UCSD-AML1 (cell line): ENCODE measurements around the gene DCAF4L1.
A peak's percentile ranks its signal among the peaks of the same experiment; 100 is the strongest.

Experiments
- DNase-seq: peaks from one replicate; lab custom pipeline; 2025; ENCODE audit not compliant: unreplicated experiment; lab: John Stamatoyannopoulos, UW

The DCAF4L1 gene, protein sequence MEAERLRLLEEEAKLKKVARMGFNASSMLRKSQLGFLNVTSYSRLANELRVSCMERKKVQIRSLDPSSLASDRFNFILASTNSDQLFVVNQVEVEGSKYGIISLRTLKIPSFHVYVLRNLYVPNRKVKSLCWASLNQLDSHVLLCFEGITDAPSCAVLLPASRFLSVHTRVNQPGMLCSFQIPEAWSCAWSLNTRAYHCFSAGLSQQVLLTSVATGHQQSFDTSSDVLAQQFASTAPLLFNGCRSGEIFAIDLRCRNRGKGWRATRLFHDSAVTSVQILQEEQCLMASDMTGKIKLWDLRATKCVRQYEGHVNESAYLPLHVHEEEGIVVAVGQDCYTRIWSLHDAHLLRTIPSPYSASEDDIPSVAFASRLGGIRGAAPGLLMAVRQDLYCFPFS

DNA sequence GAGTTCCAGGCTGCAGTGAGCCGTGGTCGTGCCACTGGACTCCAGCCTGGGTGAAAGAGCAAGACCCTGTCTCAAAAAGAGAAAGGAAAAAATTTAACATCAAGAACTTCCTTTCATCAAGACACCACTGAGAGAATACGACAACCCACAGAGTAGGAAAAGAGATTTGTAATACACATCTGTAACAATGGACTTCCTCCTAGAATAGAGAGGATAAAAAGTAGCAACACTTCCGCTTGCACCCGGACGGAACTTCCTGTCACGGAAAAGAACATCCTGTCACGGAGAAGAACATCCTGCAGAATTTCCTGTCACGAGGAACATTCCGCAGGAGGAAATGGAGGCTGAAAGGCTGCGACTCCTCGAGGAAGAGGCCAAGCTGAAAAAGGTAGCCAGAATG is at the start of gene DCAF4L1:
Gene DCAF4L1, plus strand, starts transcription at position 301 of the 400 bp plus-strand sequence. Its CDS starts 37 bp downstream, at position 338.
- DNase-seq: no peak

DNA sequence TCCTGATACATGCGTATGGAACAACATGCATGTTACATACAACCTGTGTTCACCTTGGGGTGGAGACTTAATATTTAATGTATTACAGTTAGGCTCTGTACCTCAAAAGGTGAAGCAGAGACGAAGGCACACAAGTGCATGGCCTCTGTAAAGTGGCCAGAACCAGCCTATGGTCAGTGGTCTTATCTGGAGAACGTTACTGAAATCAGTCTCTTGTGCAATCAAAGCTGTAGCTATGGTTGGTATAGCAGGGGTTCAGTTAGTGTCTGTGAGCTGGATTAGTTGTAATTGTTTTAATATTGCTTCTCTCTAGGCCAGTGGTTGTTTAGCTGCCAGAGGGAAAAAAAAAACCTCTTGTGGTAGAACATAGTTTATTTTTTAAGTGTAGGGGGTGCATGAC is 48.6 kb upstream of the DCAF4L1 start:
- no peak for DNase-seq

DNA sequence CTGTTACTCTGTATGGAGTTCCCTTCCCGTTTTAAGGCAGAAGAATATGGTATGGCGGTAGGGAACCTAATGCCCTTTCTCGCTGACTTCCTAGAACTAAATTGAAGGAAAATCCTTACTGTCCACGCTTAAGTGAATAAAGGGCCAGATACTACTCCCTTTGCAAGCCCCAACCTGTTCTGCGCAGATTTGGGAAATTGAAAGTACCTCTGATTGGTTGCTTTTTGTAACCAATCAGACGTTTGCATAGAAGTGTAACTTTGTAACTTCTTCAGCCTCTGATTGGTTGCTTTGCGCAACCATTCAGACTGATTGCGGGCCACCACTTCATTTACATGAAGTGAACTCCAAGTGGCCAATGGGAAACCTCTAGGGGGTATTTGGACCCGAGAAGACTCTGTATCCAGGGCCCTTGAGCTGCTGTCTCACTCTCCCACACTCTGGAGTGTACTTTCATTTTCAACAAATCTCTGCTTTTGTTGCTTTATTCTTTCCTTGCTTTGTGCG is 47.5 kb upstream of the DCAF4L1 start:
- no peak for DNase-seq

DNA sequence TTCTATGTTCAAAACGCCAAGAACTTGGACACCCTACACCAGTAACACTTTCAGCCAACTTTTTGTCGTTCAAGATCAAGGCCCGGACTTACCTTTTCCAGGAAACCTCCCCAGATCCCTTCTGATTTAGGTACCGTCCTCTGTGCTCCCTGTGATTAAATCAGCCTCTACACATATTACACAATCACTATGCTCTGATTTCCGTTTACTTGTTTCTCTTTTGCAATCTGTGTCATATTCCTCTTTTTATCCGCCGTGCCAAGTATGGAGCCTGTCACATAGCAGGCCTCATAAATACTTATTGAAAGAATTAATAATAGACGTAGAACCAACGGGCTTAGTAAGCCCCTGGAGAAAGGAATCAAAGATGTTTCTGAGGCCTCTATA is 47.0 kb upstream of the DCAF4L1 start:
- DNase-seq: no peak

DNA sequence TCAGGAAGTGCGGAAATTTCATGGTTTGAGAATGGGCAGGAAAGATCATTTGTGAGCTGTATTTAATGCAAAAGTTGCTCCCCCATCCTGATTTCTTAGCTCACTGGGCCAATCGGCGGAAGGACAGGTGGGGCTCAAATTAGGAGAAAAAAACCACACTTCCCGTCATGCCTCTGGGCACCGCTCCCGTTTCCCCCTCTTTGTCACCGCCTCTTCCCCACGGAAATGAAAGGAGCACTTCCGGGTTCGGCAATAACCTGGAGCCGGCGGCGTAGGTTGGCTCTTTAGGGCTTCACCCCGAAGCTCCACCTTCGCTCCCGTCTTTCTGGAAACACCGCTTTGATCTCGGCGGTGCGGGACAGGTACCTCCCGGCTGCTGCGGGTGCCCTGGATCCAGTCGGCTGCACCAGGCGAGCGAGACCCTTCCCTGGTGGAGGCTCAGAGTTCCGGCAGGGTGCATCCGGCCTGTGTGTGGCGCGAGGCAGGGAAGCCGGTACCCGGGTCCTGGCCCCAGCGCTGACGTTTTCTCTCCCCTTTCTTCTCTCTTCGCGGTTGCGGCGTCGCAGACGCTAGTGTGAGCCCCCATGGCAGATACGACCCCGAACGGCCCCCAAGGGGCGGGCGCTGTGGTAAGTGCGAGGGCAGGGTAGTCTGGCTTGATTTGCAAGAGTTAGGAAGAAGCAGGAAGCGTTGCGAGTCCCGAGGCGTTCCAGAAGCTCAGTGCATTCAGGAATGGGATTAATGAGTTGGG is 46.5 kb upstream of the DCAF4L1 start, which contains the start of gene TMEM33:
Gene TMEM33, plus strand, starts transcription at position 529 of the 751 bp plus-strand sequence. Its CDS starts 56 bp downstream, at position 585.
- DNase-seq: peak; percentile 77

DNA sequence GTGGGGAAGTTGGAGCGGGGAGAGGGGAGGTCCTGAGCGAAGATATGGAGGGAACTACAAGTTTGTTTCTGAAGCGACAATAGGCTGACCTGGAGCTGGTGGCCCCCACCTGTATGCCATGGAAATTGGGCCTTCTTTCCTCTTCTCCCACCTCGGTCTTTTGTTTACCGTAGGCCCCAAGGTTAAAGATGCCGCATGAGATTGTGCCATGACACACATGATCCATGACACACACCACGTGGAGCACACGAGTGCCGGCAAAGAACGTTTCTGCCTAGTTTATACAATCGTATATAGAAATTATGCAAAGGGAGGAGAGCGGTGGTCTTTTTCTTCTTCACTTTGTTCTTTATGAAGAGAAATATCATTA is 45.9 kb upstream of the DCAF4L1 start:
- DNase-seq: no peak

DNA sequence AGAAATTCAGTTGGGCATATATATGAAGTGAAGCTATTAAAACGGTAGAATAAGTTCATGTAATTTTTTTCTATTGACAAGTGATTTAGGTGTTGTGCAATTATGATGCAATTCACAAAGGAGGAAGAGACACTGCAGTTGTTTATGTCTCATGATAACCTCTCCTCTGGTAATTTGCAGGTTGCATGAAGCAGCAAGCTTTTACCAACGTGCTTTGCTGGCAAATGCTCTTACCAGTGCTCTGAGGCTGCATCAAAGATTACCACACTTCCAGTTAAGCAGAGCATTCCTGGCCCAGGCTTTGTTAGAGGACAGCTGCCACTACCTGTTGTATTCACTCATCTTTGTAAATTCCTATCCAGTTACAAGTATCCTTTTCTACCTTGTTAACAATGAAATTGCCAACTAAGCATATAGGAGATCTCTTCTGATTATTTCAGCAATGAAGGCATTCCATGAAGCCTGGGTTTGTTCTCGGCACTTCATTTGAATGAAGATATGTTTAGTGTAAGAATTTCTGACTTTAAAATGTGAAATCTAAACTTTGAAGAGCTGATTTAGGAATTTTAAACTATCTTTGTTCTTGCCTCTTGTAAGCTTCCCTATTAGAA is 42.4 kb upstream of the DCAF4L1 start:
- no peak for DNase-seq

DNA sequence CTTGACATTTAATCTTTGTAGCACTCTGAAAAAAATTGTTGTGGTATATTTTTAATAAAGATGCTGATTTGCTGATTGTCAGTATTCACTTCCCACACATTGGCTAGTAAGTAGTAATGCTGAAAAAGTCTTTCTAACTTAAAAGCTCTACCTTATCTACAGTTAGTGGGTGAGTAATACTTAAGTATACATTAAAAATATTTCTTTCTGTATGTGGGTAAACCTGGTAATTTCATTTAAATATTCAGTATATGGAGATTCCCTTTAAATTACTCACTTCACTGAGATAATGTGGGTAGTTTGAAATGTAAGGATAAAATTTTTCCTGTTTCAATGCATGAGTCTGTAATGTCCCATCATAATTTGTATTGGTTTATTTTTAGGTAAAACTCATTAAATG is 40.7 kb upstream of the DCAF4L1 start:
- no peak for DNase-seq

DNA sequence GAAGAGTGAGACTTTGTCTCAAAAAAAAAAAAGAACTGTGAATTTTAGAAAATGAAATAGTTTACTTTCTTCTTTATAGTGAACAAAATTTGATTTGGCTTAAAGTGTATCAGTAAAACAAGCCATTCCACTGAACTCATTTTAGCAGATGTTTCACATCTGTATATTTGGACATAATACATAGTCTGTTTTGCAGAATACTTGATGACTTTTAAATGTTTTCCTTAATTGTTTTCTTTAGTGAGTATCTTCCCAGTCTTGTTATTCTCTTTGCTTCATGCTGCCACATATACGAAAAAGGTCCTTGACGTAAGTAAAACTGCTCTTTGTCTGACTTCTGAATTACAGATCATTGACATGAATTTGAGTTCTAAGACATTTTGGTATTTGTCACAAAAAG is 38.0 kb upstream of the DCAF4L1 start:
- DNase-seq: no peak

DNA sequence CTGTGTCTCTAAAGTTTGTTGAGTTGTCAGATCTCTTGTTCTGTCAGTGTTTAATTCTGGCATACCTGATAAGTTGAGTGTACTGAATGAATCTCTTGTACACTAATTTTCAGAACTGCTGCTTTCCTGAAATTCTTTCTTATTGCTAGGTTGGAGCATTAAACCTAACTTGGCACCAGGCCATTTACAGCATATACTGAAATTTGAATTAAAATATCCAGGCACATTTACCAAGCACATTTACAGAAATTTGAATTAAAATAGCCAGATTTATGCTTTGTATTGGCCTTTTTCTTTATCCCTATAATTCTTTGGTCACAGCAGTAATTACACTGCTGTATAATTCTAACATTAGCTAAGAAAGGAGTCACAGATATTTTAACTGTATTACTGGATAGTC is 37.5 kb upstream of the DCAF4L1 start:
- DNase-seq: no peak

DNA sequence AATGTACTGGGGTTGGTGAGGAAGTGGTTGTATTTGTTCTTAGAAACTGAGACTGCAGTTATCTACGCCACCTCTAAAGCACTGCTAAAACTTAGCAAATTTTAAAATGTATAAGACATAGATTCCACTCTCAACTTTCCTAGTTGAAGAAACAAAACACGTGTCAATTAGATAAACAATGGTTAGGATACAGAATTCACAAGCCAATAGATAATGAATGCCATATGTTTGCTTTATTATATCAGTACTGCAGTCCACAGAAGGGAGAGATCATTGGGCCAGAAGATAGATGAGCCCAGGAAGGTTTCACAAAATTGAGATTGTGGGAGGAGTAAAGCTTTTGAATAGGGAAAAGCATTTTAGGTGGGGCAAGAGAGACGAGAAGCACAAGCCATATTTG is 32.0 kb upstream of the DCAF4L1 start:
- no peak for DNase-seq

DNA sequence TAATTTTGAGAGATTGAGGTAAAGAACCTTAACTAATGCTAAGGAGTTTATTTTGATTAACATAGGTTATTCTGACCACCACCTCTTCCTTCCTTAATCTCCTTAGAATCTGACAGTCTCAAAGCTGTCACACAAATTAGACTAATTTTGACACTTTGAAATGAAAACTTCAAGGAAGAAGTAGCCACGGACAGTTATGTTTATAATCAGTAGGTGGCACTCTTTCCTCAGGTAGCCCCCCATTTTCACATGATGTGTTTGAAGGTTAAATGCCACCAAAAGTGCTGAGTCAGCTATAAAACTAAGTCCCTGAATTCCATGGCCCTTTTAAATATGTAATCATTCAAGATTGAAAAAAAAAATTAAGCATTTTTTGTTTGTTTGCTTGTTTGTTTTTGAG is 23.9 kb upstream of the DCAF4L1 start:
- no peak for DNase-seq

DNA sequence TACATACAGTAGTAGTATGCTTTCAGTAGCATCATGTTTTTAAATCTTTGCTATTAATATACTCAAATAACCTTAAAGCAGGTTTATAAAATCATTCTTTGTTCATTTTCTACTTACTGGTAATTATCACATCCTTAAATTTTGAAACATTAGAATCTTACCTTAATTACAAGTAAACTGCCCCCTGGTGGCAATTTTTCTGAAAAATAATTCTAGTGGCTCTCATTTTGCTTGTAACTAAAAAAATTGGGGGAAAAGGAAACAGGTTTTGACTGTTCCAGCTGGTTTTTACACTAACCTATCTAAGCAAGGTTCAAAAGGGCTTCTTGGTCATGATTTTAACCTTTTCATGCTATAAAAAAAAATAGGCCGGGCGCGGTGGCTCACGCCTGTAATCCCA is 18.5 kb upstream of the DCAF4L1 start:
- no peak for DNase-seq

DNA sequence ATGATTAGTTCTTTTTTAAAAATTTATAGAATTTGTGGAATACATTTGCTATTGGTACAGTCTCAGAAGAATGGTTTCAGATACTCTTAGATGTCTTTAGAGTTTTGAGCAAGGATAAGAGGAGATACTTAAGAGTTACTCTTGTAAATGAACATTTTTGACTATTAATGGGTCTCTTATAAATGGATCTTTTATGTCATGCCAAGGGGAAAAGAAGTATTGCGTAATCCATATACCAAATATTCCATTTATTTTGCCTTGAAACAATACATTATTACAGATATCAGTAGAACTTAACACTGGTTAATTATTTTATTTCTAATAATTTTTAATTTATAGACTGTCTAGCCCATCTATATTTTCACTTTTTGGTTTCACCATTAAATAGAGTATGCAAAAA is 17.2 kb upstream of the DCAF4L1 start:
- DNase-seq: no peak

DNA sequence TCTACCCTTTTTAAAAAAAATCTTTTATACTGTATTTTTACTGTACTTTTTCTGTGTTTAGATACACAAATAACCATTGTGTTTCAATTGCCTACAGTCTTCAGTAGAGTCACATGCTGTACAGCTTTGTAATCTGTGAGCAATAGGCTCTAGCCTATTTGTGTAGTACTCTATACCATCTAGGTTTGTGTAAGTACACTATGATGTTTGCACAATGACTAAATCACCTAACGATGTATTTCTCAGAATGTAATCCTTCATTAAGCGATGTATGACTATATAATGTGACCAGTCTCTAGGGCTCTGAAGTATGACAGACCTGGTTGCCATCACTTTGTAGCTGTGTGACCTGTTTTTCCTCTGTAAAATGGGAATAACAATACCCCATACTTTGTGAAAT is 14.2 kb upstream of the DCAF4L1 start:
- DNase-seq: no peak

DNA sequence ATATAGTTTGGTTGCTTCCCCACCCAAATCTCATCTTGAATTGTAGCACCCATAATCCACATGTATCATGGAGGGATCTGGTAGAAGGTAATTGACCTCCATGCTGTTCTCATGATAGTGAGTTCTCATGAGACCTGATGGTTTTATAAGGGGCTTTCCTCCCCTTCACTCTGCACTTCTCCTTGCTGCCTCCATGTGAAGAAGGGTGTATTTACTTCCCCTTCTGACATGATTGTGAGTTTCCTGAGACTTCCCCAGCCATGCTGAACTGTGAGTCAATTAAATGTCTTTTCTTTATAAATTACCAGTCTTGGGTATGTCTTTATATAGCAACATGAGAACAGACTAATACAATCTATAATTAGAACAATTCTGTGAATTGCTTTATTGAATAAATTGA is 11.9 kb upstream of the DCAF4L1 start:
- DNase-seq: no peak

DNA sequence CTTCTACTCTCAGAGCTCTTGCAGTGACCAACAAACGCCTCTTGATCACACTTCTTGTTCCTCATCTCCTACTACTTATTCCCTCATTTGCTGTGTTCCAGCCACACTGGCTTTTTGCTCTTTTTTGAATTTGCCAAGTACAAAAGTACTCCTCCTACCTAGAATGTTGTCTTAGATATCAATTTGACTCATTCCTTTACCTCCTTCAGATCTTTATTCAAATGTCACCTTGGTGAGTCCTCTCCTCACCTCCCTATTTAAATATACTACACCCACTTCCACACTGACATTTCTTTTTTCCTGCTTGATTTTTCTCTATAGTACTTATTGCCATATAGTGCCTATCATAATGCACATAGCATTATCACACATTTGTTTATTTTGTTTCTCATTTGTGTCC is 6.2 kb upstream of the DCAF4L1 start:
- DNase-seq: no peak

DNA sequence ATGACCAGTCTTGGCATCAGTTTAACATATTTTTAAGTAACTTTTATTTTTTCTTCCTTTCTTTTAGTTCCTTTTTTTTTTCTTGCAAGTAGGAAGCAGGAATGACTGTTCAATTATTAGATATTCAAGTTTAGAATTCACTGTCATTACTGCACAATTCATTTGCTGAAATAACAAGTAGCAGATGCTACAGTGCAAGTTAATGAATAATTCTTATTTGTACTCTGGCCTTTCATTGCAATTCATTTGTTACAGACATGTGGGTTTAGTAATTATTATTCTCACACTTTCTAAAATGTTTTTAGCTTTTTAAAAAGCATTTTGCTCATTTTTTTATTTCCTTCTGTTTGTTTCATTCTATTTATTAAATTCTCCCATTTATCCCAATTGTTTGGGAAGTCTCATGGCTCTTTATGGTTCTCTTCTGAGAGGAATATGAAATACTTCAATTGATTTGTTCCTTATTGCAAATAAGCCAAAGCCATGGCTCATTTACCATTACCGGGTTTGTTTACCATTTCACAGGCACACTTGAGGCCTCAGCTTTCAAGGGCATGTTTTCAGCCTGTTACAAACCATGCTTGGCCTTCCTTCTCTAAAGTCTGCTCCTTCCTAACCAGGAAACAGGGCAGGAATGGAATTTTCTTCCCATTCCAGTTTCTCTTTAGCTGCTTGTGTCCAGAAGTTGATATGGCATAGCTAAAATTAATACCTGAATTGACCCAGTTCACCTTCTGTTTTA is 4.6 kb upstream of the DCAF4L1 start:
- no peak for DNase-seq

DNA sequence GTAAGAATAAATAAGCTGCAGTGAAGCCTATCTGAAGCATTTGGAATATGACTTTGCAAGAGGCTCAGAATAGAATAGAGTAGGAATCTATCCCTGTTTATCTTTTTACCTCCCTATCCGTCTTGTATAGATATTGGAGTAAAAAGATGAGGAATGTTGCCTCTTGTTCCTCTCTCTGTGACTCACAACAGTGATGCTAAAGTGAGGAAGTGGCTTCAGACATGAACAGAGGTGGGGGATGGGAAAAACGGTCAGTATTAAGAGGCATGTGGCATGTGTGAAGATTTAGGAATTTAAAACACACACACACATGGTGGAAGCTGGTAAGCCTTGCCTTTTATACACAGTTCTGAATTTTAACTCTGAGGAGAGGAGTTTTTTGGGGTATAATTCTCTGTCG is 3.8 kb upstream of the DCAF4L1 start:
- no peak for DNase-seq

DNA sequence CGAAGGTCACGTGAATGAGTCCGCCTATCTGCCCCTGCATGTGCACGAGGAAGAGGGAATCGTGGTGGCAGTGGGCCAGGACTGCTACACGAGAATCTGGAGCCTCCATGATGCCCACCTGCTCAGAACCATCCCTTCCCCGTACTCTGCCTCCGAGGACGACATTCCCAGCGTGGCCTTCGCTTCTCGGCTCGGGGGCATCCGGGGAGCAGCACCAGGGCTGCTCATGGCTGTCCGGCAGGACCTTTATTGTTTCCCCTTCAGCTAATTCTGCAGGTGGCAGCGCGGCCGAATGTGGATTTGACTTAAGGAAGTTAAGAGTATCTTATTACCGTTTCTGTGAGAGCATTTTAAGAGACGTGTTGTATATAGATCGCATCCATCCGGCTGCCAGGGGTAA is 1.2 kb downstream of the DCAF4L1 start:
- DNase-seq: no peak

DNA sequence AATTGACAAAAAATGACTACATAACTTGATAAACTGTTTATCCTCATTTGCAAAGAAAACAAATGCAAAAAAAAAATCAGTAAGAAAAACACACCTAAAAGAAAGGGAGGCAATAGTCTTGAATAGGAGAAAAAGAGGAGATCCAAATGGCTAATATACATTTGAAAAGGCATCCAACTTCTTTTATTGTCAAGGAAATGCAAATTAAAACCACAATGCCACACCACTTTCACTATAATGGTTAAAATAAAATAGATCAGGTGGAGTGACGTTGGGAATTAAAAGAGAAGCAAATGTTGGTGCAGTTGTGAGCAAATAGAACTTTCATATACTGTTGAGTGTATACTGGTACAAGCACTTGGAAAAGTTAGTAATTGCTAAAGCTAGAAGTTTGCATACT is 3.6 kb downstream of the DCAF4L1 start:
- no peak for DNase-seq
